GM10266 (cell line): ENCODE data around the gene SFSWAP.

Experiments used
- DNase-seq: peaks from one replicate; pipeline ENCODE4 v3.0.0; 2012; ENCODE audit errors: extremely low spot score
- TF ChIP-seq, protein P1 (sequence below): IDR thresholded peaks from 2 replicates; pipeline ENCODE4 v1.5.1; 2012; ENCODE audit warnings: mild to moderate bottlenecking, low read depth; ENCODE audit not compliant: control insufficient read depth, insufficient read depth; ENCODE audit errors: missing control alignments

SFSWAP gene

GRCh38 chr12:131796754-131797587, 86.1 kb downstream of the SFSWAP start:
- no peak for DNase-seq
- TF ChIP-seq, protein P1, sequence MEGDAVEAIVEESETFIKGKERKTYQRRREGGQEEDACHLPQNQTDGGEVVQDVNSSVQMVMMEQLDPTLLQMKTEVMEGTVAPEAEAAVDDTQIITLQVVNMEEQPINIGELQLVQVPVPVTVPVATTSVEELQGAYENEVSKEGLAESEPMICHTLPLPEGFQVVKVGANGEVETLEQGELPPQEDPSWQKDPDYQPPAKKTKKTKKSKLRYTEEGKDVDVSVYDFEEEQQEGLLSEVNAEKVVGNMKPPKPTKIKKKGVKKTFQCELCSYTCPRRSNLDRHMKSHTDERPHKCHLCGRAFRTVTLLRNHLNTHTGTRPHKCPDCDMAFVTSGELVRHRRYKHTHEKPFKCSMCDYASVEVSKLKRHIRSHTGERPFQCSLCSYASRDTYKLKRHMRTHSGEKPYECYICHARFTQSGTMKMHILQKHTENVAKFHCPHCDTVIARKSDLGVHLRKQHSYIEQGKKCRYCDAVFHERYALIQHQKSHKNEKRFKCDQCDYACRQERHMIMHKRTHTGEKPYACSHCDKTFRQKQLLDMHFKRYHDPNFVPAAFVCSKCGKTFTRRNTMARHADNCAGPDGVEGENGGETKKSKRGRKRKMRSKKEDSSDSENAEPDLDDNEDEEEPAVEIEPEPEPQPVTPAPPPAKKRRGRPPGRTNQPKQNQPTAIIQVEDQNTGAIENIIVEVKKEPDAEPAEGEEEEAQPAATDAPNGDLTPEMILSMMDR = no peak

DNA sequence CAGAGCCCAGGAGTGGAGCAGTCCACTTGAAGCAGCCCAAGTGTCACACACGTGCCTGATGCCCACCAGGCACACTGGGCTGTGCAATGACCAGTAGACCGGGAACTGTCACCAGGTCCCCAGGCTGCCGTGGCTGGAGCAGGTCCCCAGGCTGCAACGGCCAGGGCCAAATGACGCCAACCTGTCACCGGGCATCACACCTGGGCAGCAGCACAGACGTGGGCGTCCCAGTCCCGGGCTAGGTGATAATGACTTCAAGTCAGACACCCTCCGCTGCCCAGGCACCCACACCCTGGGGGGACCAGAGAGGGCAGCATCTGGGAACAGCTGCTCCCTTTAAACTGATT, 86.7 kb downstream of the SFSWAP start:
- no peak for DNase-seq

DNA sequence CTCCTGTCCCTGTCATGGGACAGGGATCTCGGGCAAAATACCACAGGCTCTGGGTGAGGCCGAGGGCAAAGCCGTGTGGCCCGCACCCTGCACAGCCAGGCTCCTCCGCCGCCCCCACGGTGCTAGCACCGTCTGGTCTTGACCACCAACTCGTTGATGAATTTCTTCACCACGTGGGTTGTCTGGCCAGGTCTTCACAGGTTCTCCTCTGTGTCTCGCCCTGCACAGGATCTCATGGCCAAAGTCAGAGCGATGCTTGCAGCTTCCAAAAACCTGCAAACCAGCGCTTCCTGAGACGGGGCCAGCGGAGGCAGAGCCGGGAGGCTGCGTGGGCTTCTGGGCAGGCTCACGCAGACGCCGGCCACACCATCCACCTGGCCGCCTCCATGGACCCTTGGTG, 88.3 kb downstream of the SFSWAP start:
- TF ChIP-seq, protein P1 = no peak
- no peak for DNase-seq

More for the DNA sequence above, 86.7 kb downstream of the SFSWAP start:
- TF ChIP-seq, protein P1 = no peak

DNA sequence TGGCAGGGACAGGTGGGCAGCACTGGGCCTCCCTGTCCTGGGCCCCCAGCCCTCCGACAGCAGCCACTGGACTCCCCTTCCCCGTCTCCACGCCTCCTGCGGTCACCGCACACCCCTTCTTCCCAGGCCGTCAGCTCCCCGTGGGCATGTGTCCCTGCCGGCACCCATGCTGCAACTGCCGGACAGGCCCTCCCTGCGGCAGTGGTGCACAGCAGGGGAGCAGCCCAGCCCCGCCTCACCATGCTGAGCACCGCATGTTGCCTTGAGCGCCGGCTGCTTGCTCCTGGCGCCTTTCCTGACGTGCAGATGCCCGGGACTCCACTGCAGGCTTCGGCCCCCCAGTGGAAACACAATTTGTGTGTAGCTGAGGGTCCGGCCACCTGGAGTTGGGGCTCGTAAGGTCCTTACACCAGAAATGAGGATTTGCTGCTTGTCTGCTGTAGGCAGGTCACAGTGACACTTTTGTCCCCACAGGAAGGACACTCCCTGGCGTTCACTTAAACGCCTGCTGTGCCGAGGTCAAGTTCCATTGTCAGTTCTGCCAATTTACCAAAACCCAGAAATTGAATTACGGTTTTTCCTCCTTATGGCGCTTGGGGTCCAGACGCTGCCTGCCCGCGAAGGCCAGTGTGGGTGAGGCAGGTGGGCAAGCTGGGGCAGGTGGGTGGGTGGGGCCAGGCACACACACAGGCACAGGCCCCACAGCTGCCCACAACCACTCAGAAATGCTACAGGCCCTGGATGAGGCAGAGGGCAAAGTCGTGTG, 89.1 kb downstream of the SFSWAP start:
- TF ChIP-seq, protein P1 = no peak
- no peak for DNase-seq

- TF ChIP-seq, protein P1 = no peak
- no peak for DNase-seq
These were observed 89.8 kb downstream of the SFSWAP start for GRCh38 chr12:131800594-131801135.

- TF ChIP-seq, protein P1 = no peak
- no peak for DNase-seq
These were observed 90.5 kb downstream of the SFSWAP start for GRCh38 chr12:131801254-131801866.
